Stimulated activated CD4-positive, alpha-beta T cell treated with anti-CD3 and anti-CD28 coated beads, TNF-alpha, amount 100 ng/mL, for 1 hour (primary cell): ENCODE measurements around the gene SCYGR4.
"Not testable (repeated sequence)": the region's sequence is repeated elsewhere in the genome, so short reads cannot be mapped to it uniquely, and the experiment has no call there.

ENCODE experiments used
- DNase-seq, 3 donors: peaks; one replicate each; pipeline ENCODE4 v3.0.0-alpha.2; 2020; ENCODE audit warnings: low read depth in 3 of 3, low spot score in 1 of 3

Gene SCYGR4

GRCh38 chr2:227617316-227618230 is at the start of gene SCYGR4:
TSS of gene SCYGR4 (plus strand) at chr2:227617498. CDS start at chr2:227617498, 0 bp downstream.
- no peak for DNase-seq

- DNase-seq = no peak
These were observed 48.5 kb upstream of the SCYGR4 start for GRCh38 chr2:227568852-227569169.

- DNase-seq = no peak
These were observed 46.7 kb upstream of the SCYGR4 start for GRCh38 chr2:227570615-227571014.

- DNase-seq = no peak
These were observed 41.2 kb upstream of the SCYGR4 start for GRCh38 chr2:227576110-227576509.

GRCh38 chr2:227576812-227577211 is 40.5 kb upstream of the SCYGR4 start:
- DNase-seq = no peak

- no peak for DNase-seq
These were observed 39.7 kb upstream of the SCYGR4 start for GRCh38 chr2:227577555-227577954.

GRCh38 chr2:227578642-227579041 is 38.7 kb upstream of the SCYGR4 start:
- no peak for DNase-seq

- DNase-seq = no peak
These were observed 37.5 kb upstream of the SCYGR4 start for GRCh38 chr2:227579791-227580190.

- DNase-seq = no peak
These were observed 34.9 kb upstream of the SCYGR4 start for GRCh38 chr2:227582369-227582768.

GRCh38 chr2:227592694-227593387 is 24.5 kb upstream of the SCYGR4 start:
- DNase-seq = no peak

- DNase-seq = no peak
These were observed 21.5 kb upstream of the SCYGR4 start for GRCh38 chr2:227595797-227596196.

- no peak for DNase-seq
These were observed 20.3 kb upstream of the SCYGR4 start for GRCh38 chr2:227597036-227597435.

GRCh38 chr2:227597998-227598397 is 19.3 kb upstream of the SCYGR4 start:
- no peak for DNase-seq

- DNase-seq = not testable (repeated sequence)
These were observed 18.3 kb upstream of the SCYGR4 start, which contains the start of gene SCYGR2 for GRCh38 chr2:227598835-227599503. TSS of gene SCYGR2 (plus strand) at chr2:227598893. CDS start at chr2:227598893, 0 bp downstream.

GRCh38 chr2:227602358-227602757 is 14.9 kb upstream of the SCYGR4 start:
- no peak for DNase-seq

GRCh38 chr2:227606476-227606875 is 10.8 kb upstream of the SCYGR4 start:
- DNase-seq = no peak

- no peak for DNase-seq
These were observed 9.4 kb upstream of the SCYGR4 start for GRCh38 chr2:227607941-227608340.

GRCh38 chr2:227608561-227609338 is 8.5 kb upstream of the SCYGR4 start:
- DNase-seq = no peak

GRCh38 chr2:227610123-227610522 is 7.2 kb upstream of the SCYGR4 start:
- no peak for DNase-seq

- DNase-seq = no peak
These were observed 4.6 kb upstream of the SCYGR4 start for GRCh38 chr2:227612546-227613271.
